Testis (tissue), 2 donors: ENCODE measurements around the gene TBC1D22A.

ENCODE experiments used
- CTCF ChIP-seq, 3 experiments: fragments of 450-650 bp in 2 of 3; fragments of 200-600 bp in 1 of 3; sonication (generic) in 1 of 3; IDR thresholded peaks; one replicate each; pipeline ENCODE4 v1.5.1; 2016 to 2019; ENCODE audit warnings: antibody characterized with exemption in 3 of 3, mild to moderate bottlenecking in 2 of 3, moderate library complexity in 1 of 3
- POLR2A ChIP-seq: fragments of 450-650 bp; IDR thresholded peaks from one replicate; pipeline ENCODE4 v1.6.1; 2017; ENCODE audit warnings: antibody characterized with exemption, mild to moderate bottlenecking, moderate library complexity

- TF ChIP-seq CTCF (IDR thresholded peaks at IDR 0.05), result no peak
- no peak for TF ChIP-seq POLR2A
These were observed 248.8 kb downstream of the TBC1D22A start for GRCh38 chr22:47011131-47011858.
